ENCODE results near the gene CD247.

The CD247 gene

DNA sequence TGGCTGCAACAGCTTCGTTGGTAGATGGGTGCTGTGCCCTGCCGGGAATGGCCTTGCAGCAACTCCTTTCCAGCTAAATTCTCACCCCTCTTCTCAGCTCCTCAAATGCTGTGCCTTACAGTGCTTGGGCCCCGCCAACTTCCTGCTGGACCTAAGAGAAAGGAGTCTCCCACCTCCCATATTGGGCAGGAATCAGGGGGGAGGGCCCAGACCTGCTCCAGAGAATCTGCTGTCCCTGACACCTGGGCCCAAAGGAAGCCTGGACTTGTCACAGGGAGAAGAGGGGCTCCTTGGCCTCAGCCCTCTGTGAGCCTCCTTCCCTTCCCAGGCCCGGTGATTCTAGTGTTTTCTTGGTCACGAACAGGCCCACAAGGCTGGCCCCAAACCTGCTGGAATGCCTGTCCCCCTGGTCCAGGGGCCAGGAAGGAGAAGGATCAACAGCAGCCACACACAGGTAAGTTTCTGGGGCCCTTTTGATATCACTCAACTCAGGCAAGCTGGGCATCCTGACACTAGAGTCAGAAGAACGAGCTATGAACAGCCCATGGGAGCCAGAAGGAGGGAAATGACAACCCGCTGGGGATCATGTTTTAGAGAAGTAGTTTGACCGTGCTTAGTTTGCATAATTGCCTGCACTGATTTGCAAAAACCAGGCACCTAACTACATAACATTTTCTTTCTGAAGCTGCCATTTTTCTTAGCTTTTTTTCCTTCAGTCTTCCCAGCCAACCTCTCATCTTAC is 86.2 kb downstream of the CD247 start:
- no peak for DNase-seq

DNA sequence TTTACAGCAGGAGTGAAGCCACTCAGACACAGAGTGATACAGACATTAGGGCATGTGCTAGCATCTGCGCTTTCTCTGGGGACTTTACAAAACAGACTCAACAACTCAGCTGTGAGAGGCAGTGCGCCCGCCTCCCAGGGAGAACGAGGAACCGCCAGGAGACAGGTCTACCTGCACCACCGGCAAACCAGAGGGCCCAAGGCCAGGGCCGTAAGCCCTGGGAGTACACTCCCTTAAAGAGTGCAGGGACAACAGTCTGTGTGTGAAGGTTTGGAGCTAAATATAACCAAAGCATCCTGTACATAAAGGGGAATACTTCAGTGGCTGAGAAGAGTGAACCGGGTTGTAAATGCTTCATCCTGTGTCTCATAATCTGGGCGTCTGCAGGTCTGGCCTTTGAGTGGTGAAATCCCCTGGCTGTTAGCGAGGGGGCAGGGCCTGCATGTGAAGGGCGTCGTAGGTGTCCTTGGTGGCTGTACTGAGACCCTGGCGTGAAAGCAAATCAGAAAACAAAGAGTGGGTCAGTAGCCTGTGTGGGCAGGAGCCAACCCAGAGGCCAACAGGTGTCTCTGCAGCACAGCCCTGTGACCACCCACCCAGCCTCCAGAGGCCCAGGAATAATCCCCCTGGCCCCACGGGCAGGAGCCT is 86.9 kb downstream of the CD247 start:
- DNase-seq, result no peak

DNA sequence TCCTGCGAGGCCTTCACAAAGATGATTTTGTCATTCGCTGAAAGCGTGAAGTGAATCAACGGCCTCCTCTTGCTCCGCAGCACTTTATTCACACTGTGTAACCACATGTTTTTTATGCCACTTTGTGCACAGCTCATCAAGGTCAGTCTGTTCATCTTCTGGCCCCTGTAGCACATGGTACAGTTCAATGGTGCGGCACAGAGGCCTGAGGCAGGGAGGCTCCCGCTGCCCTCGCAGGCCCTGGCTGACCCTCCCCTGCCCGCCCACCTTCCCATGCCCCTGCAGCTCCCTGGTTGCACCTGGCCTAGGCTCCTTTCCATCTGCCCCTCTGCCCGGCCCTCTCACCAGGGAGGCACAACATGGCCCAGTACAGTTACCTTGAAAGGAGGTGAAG is 87.5 kb downstream of the CD247 start:
- no peak for DNase-seq

DNA sequence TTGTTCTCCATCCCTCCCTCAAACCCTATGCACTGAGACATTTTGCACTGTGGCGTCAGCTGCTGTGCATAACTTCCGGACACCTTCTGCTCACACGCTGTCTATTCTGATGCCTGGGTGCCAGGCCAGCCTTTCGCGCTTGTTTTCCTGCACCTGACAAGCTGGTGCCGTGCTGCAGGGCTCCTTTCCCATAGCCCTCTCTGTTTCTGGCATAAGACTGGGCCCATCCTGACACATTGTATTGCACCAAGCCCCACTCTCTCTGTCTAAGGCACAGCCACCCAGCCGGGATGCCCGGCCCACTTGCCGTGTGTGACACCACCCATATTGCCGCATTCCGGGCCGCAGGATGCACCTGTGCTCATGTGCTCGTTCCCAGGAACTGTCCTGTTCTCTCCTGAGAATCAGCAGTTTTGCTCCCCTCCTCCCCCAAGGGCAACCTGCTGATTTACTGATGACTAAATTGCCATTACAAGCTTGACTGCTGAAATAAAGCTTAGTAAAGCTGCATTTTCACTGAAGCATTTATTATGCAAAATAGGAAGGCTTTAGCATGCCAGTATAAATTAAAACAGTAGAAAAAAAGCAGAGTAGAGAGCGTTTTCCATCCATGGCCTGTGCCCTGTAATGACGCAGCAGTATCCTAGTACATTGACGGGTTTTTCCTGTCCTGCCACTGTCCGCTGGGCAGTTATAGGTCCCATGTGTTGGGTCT is 88.0 kb downstream of the CD247 start:
- DNase-seq, result no peak

DNA sequence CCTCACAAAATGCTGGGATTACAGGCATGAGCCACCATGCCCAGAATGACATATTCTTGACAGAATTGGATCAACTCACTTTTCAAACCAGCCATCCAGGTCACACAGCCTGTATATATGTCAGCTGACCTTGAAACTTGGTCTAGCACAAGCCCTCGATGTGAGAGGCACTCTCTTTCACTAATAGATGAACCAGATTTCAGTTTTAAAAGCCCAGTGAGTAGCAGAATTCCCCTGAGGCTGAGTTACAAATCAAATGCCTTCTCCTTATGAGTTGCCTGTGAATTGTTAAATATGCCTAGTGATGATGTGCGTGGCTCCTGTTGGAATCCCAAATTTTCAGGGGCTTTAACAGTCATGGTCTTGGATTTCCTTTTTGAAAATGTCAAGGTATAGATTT is 88.7 kb downstream of the CD247 start:
- no peak for DNase-seq

DNA sequence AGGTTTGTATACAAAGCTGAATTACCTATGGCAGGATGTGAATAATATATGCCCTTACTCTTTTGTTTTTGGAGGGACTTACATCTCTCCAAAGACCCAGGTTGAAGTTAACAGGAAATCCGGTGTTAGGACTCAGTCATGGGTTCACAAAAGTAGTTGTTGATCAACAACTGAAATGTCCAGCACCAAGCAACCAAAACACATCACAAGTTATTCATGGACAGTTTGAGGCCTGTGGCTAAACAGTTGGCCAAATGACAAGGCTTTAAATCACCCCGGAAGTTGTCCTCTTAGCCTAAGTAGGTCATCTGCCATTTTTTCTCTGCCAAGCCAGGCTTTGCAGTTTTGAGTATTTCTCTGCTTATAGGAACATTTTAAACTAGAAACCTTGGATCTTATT is 89.9 kb downstream of the CD247 start:
- DNase-seq, result no peak

DNA sequence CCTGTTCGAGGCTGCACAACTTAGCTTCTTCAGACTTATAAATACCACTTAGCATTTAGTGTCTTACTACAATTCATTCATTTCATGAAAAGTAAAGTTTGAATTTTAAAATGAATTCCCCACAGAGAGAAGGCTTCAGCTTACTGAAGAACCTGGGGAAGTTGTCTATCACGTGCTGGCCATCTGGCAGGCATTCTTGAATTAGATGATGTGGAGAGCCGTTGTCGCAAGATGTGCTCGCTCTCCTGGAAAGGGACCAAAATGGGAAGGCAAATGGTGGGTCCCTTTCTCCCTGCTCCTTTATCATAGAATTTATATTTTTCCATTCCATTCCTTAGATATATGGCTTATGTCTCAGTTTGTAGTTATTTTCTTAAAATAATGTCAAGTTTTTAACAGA is 90.5 kb downstream of the CD247 start:
- no peak for DNase-seq

DNA sequence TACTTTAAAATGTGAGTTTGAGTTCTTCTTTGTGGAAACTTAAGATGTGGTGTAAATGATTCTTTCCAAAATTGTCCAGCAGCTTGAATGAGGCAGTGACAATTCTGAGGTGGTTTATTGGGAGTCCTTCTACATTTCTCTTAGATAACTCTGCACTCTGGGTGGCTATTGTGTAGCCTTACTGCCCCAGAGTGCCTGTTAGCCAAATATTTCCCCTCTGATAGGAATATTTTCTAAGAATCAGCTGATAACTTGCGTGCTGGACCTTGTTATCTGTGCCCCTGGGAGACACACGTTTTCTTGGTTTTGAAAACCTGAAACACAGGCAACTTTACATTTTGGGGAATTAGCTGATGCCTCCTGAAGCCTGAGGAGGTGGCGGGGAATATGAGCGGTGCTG is 91.6 kb downstream of the CD247 start:
- no peak for DNase-seq

DNA sequence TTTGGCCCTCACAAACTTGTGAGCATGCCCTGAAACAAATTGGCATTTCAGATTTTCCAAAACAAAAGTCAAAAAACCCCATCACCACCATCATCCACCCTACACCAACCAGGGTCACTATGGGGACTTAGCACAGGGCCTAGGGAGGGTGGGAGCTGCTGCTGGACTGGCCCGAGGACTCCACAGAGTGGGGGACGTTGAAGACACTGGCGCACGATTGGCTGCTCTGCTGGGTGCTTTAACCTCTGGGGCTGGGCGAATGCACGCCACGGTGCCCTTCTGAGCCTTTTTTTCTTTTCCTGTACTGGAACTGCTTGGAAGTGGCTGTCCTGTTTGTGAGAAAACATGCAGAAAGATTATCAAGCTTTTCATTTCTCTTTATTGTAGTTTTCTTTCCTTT is 92.8 kb downstream of the CD247 start:
- no peak for DNase-seq

DNA sequence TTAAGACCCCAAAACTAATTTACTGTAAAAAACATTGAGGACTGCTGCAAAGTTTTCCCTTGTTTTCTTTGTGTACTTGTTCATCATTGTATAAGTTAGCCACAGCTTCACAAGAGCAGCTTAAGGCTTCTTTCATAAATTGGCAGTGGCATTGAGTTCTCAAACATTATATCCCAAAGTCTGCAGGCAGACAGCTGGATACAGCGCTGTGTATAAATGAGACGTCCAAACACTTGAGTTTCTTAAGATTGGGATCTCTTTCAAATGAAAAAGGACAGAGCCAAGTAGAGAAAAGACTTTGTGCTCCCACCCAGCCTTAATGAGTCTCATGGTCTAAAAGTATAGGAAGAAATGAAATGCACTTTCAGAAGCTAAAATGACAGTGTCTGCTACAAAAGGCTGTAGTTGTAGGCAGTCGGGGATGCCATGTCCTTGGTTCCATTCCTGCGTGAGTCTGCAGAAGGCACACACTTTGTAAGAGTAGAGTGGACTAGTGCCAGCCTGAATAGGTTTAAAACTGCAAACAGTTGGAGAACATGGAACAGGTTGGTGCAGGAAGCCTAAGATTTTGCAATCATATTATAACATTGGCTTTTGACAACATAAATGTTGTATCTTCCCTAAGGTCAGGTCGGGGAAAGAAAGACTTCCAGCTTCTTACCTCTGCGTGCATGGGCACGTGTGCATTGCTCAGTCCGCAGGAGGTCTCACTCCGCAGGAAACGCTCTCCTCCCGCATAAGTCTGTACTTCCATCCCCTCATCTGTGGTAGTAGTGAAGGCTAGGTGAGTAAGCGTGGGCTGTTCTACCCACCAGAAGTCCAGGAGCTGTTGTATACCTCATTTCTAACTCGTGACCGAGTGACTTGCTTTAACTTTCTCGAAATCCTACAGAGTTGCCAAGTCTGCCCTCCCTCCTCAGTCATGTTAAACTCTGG is 94.4 kb downstream of the CD247 start:
- no peak for DNase-seq

DNA sequence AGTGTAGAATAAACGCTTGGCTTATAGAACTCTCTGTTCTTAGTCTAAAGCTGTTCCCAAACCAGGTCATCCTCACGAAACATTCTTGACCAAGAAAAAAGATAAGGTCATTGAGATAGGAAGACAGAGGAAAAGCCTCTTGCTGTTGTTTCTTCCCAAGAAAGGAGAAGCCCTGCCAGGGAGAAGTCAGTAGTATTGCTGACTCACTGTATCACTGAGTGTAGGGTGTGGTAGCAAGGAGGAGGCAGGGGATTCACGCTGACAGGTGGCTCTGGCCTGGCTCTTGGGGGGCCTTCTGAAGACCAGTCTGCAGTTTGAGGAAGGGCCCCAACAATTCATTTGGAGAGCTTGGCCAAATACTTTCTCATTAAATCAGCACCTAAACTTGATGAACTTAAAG is 97.8 kb downstream of the CD247 start:
- no peak for DNase-seq

DNA sequence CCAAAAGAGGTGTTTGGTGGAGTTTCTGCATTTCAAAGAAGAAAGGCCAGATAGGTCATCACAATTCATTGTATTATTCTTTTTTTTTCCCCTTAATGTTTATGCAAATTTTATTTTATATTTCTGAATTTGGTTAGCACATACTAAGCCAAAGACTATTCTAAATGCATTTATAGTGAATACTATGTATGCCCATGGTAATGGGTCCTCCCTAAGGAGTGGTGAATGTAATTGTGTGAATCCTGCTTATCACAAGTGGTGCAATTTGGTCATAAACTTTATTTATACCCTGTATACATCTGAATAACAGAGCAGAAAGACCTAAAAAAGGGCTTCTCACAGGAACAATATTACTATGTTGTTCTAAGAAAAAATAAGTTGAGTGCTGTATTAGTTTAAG is 99.1 kb downstream of the CD247 start:
- DNase-seq, result no peak

DNA sequence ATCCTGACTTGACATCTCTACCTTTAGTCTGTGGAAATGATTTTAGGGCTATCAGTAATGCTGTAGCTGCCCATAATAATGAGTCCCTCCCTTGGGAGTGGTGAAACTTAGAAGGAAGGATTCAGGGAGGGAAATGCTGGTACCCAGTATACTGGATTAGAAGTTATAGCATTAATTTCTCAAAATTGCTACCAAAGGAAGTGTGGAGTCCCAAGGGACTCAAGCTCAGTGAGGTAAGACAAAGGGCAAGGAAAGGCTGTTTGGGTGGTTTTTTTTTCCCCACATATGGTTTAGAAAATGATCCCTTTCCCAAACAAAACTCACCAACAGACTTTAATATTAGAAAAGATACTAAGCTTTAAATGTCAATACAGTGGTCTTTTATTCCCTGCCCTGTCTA is 99.9 kb downstream of the CD247 start:
- no peak for DNase-seq

DNA sequence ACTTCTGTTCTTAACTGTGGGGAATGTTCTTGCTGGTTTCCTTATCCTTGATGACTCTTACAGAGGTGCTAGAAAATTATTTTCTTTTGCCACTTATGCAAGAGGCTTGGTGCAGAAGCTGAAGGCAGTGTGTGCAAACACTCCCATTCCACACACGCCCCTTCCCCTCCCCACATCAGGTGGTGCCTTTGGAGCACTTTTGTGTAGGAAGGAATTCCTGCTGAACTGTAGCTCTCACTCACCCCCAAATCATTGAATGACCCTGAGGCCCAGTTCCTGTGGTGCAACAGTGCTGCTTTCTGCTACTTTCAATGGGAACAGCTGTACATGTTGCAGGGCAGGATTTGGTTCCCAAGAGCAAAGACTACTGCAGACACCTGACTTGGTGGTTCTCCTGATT is 101.8 kb downstream of the CD247 start:
- DNase-seq, result no peak

DNA sequence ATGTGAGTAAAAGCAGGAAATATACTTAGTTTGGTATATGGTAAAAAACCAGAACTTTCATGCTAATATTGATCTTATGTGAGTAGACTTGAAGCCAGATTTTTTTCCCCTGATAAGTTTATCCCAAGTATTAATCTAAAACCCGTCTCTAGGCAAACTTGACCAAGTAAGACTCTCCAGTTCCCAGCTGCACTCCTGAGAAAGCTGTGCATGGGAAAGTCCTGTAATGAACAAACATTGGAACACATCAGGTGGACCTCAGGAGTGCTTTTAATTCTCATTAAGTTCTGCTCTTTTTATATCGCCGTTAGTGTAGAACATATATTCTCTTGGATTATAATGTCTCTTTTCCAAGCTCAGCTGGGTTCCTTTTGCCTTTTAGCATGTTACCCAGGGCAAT is 105.0 kb downstream of the CD247 start:
- no peak for DNase-seq

DNA sequence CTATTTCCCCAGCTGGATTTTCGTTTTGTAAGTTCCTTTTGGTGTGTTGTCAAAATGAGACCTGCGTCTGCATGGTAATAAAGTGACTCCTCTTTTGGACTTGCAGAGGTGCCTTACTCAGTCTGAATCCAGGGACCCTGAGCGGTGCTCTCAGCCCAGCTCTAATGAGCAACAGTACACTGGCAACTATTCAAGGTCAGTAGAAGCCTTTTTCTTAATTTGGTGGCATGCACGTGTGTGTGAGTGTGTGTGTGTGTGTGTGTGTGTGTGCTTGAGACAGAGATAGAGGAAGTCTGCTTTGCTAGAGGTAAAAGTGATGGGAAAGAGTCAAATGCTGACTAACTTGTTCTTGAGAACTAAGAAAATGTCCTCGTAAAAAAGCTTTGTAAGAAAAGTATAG is 105.4 kb downstream of the CD247 start:
- DNase-seq, result no peak

DNA sequence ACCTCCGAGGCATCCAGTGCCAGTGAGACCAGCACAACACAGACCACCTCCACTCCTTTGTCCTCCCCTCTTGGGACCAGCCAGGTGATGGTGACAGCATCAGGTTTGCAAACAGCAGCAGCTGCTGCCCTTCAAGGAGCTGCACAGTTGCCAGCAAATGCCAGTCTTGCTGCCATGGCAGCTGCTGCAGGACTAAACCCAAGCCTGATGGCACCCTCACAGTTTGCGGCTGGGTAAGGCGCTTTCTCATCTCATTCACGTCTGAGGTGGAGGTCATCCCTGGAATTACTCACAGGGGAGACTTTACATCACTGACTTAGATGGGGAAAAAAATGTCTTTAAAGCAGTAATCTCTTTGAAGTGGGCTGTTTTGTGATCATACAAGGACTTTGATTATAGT is 106.3 kb downstream of the CD247 start:
- DNase-seq, result no peak

DNA sequence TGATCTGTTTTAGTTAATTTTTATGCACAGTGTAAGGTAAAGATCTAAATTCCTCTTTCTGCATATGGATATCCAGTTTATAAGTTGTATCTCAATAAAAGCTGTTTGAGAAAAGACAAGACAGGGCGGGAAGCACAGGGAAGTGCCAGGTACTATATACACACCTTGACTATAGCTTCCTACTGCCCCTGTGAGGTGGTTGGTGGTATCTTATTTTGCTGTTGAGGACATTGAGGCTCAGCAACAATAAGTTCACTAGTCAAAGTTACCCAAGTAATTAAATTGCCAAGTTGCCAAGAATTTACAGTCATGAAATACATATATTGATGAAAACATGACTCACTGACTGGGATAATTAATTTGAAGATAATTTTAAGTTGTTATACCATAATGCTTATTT is 109.1 kb downstream of the CD247 start:
- no peak for DNase-seq

DNA sequence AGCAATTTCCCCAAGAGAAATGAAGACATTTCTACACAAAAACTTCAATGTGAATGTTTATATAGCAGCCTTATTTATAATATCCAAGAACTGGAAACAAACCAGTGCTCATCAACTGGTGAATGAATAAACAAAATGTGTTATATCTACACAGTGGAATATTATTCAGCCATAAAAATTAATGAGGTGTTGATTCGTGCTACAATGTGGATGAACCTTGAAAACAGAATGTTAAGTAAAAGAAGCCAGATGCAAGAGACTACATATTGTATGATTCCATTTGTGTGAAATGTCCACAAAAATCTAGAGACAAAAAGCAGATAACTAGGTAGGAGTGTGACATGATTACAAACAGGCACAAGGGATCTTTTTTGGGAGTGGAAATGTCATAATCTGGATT is 110.0 kb downstream of the CD247 start:
- no peak for DNase-seq

DNA sequence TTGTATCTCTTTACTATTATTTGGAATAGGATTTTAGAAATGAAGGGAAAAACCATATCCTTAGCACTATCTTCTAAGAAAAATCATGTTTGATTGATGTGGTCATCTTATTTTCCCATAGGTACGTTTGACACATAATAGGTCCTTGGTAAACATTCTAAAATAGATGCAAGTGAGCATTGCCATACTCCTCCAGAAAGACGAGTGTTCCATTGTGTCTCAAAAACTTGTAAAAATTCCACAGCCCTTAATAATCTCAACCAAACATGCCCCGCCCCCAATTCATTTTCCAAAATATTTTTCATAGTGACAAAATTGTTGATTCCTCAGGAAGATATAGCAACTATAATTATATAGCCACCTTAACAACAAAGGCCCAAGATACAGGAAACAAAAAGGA is 113.4 kb downstream of the CD247 start:
- DNase-seq, result no peak

DNA sequence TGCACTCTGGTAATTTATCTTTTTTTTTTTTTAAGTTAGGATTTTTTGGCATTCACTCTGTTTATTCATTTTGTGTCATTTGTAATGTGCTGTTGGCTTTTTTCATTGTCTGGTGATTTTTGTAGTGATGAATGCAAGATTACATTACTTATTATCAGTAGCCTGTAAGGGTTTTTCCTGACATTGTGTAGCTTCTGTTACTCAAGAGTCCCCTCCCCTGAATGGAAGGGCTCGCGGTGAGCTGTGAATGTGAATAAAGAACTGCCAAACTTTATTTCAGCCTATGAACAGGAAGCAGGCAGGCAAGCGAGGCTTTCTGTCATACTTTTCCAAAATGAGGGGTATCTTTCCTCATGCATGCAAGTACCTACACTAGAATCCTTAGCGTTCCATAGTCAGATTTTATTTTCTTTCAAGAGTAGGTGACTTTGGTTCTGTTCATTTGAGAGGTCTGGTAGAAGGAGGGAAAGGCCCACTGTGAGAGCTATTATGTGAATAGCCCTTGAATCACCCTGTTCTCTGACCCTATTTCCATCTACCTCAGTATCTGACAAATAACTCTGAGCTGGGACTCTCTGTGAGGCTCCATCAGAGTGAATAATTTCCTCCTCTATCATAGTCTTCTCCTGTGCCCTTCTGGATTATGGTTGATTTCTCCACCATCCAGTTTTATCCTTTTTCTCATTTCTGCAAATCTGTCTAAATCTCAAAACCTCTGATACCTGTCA is 114.0 kb downstream of the CD247 start:
- DNase-seq, result no peak

DNA sequence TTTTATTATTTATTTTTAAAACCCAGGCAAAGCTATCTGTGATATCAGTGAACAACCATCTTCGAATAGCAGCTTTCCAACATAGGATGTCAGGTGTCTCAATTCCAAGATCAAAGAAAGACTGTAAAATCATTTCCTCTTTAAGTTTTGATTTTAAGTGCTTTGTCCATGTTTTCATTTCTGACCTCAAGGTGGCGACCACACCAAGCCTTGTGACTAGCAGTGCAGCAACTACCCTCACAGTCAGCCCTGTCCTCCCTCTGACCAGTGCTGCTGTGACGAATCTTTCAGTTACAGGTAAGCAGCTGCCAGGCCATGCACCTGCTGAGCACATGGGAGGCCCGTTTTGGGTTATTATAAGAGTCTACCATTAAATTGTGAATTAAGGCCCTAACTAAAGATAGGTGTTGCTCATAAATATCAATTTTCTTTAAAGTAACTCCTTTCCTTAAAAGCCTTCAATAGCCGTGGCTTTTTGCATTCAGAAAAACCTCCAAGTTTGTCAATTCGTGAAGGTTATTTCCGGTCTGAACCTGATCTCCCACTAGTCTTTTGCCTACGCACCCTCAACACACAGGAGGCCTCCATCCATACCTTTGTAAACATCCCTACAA is 117.0 kb downstream of the CD247 start:
- no peak for DNase-seq

Data from amniotic stem cell (primary cell).